H9 (cell line): ENCODE measurements around the gene EHD4. TPM values are rescaled to one million over a fixed set of nuclear protein-coding genes. Genes with fewer than 3 reads are reported as not detected.

Source experiments
- DNase-seq: peaks from one replicate; pipeline ENCODE4 v3.0.0-alpha.2; 2017
- H2AFZ ChIP-seq: one replicate; pipeline ENCODE4 v1.6.1; 2013; ENCODE audit warnings: mild to moderate bottlenecking, low read length, control low read depth, moderate library complexity
- H2AK5ac ChIP-seq: 2 replicates; pipeline ENCODE4 v1.6.1; 2013; ENCODE audit warnings: low read length, control low read depth, mixed read lengths; ENCODE audit not compliant: insufficient read length
- H2BK120ac ChIP-seq: one replicate; pipeline ENCODE4 v1.6.1; 2013; ENCODE audit warnings: low read depth, mild to moderate bottlenecking, low read length, control low read depth, inconsistent platforms; ENCODE audit not compliant: poor library complexity, severe bottlenecking
- H2BK12ac ChIP-seq: 2 replicates; pipeline ENCODE4 v1.6.1; 2013; ENCODE audit warnings: low read length, control low read depth, mixed read lengths, low read depth; ENCODE audit not compliant: insufficient read length
- H2BK15ac ChIP-seq: 2 replicates; pipeline ENCODE4 v1.6.1; 2013; ENCODE audit warnings: low read depth, low read length, control low read depth
- H2BK20ac ChIP-seq: one replicate; pipeline ENCODE4 v1.6.1; 2013; ENCODE audit warnings: low read depth, mild to moderate bottlenecking, low read length, control low read depth, inconsistent platforms; ENCODE audit not compliant: poor library complexity, severe bottlenecking
- H2BK5ac ChIP-seq: 2 replicates; pipeline ENCODE4 v1.6.1; 2013; ENCODE audit warnings: low read length, control low read depth, mixed read lengths; ENCODE audit not compliant: insufficient read length
- H3K14ac ChIP-seq: 2 replicates; pipeline ENCODE4 v1.6.1; 2013; ENCODE audit warnings: low read length, control low read depth; ENCODE audit not compliant: insufficient read depth
- H3K18ac ChIP-seq: 2 replicates; pipeline ENCODE4 v1.6.1; 2013; ENCODE audit warnings: low read depth, mild to moderate bottlenecking, mixed read lengths, low read length, control low read depth; ENCODE audit not compliant: insufficient read length
- H3K23ac ChIP-seq: 2 replicates; pipeline ENCODE4 v1.6.1; 2013; ENCODE audit warnings: low read length, control low read depth, mixed read lengths, low read depth; ENCODE audit not compliant: insufficient read length
- H3K23me2 ChIP-seq: 2 replicates; pipeline ENCODE4 v1.6.1; 2013; ENCODE audit warnings: low read depth, mild to moderate bottlenecking, mixed read lengths, low read length, control low read depth; ENCODE audit not compliant: insufficient read length, poor library complexity, severe bottlenecking
- H3K27ac ChIP-seq: 2 replicates; pipeline ENCODE4 v1.5.1; 2013; ENCODE audit warnings: low read length, control low read depth, mixed read lengths, low read depth; ENCODE audit not compliant: insufficient read length
- H3K27me3 ChIP-seq: 2 replicates; pipeline ENCODE4 v1.6.1; 2013; ENCODE audit warnings: low read length, control low read depth, inconsistent platforms; ENCODE audit not compliant: insufficient read depth
- H3K4ac ChIP-seq: 2 replicates; pipeline ENCODE4 v1.6.1; 2013; ENCODE audit warnings: low read depth, mild to moderate bottlenecking, control low read depth, inconsistent platforms, low read length, moderate library complexity
- H3K4me1 ChIP-seq: 2 replicates; pipeline ENCODE4 v1.6.1; 2013; ENCODE audit warnings: low read length, control low read depth, inconsistent platforms; ENCODE audit not compliant: insufficient read depth
- H3K4me2 ChIP-seq: 2 replicates; pipeline ENCODE4 v1.6.1; 2013; ENCODE audit warnings: low read length, control low read depth, mixed read lengths; ENCODE audit not compliant: insufficient read length, insufficient read depth
- H3K56ac ChIP-seq: 2 replicates; pipeline ENCODE4 v1.6.1; 2013; ENCODE audit warnings: low read depth, mild to moderate bottlenecking, mixed read lengths, low read length, control low read depth; ENCODE audit not compliant: insufficient read length
- H3K79me1 ChIP-seq: 2 replicates; pipeline ENCODE4 v1.6.1; 2013; ENCODE audit warnings: low read depth, mild to moderate bottlenecking, moderate library complexity, low read length, control low read depth, inconsistent platforms; ENCODE audit not compliant: insufficient read depth, poor library complexity, severe bottlenecking
- H3K79me2 ChIP-seq: 2 replicates; pipeline ENCODE4 v1.6.1; 2013; ENCODE audit warnings: low read length, control low read depth, inconsistent platforms; ENCODE audit not compliant: insufficient read depth
- H3K9ac ChIP-seq: 2 replicates; pipeline ENCODE4 v1.6.1; 2013; ENCODE audit warnings: low read length, control low read depth, mixed read lengths; ENCODE audit not compliant: insufficient read length; ENCODE audit errors: extremely low read depth
- H3K9me3 ChIP-seq: one replicate; pipeline ENCODE4 v1.6.1; 2013; ENCODE audit warnings: low read depth, low read length, inconsistent platforms; ENCODE audit not compliant: control insufficient read depth
- H3T11ph ChIP-seq: one replicate; pipeline ENCODE4 v1.6.1; 2013; ENCODE audit warnings: mild to moderate bottlenecking, low read length, control low read depth, inconsistent platforms
- H4K20me1 ChIP-seq: one replicate; pipeline ENCODE4 v1.6.1; 2013; ENCODE audit not compliant: control insufficient read depth, insufficient read length, insufficient read depth
- H4K5ac ChIP-seq: 2 replicates; pipeline ENCODE4 v1.6.1; 2013; ENCODE audit warnings: low read depth, mild to moderate bottlenecking, mixed read lengths, low read length, control low read depth; ENCODE audit not compliant: insufficient read length
- H4K8ac ChIP-seq: replicated peaks from 2 replicates; pipeline ENCODE4 v1.6.1; 2013; ENCODE audit warnings: low read length, control low read depth, mixed read lengths, low read depth; ENCODE audit not compliant: insufficient read length
- H4K91ac ChIP-seq: 2 replicates; pipeline ENCODE4 v1.6.1; 2013; ENCODE audit warnings: low read depth, mild to moderate bottlenecking, moderate library complexity, mixed read lengths, low read length, control low read depth; ENCODE audit not compliant: insufficient read length
- H3K27ac Mint-ChIP-seq, 3 experiments: 2 replicates in 2 of 3; 3 replicates in 1 of 3; pipeline ENCODE4 v1.8.0; 2020 to 2021; ENCODE audit warnings: mixed read lengths in 3 of 3, mild to moderate bottlenecking in 1 of 3, moderate library complexity in 1 of 3
- H3K27me3 Mint-ChIP-seq: 2 replicates; pipeline ENCODE4 v1.8.0; 2021; ENCODE audit warnings: low read depth, mild to moderate bottlenecking, moderate library complexity, mixed read lengths
- H3K36me3 Mint-ChIP-seq, 3 experiments: 2 replicates in 2 of 3; 3 replicates in 1 of 3; pipeline ENCODE4 v1.8.0; 2020 to 2021; ENCODE audit warnings: low read depth in 3 of 3, mixed read lengths in 3 of 3; ENCODE audit not compliant: insufficient read depth in 1 of 3
- H3K4me1 Mint-ChIP-seq, 2 experiments: 2 replicates each; pipeline ENCODE4 v1.8.0; 2020; ENCODE audit warnings: mixed read lengths in 2 of 2
- H3K4me3 Mint-ChIP-seq, 2 experiments: 2 replicates in 1 of 2; 3 replicates in 1 of 2; pipeline ENCODE4 v1.8.0; 2020 to 2021; ENCODE audit warnings: mild to moderate bottlenecking in 2 of 2, mixed read lengths in 2 of 2, moderate library complexity in 1 of 2
- H3K9me3 Mint-ChIP-seq, 2 experiments: 2 replicates in 1 of 2; 3 replicates in 1 of 2; pipeline ENCODE4 v1.8.0; 2020; ENCODE audit warnings: mild to moderate bottlenecking in 2 of 2, mixed read lengths in 2 of 2, moderate library complexity in 1 of 2
- WGBS: extraction: QIAGEN DNeasy Blood & Tissue Kit; methylation state at CpG from one replicate; pipeline ENCODE4 v1.1.7; 2013; ENCODE audit warnings: missing lambda C conversion rate, low lambda C conversion rate, mixed read lengths; ENCODE audit not compliant: insufficient read length; ENCODE audit errors: extremely low coverage; 5-methylcytosine and 5-hydroxymethylcytosine counted together
- total RNA-seq: library from RNA; stranded (reverse); gene quantifications from 2 replicates; pipeline ENCODE4 v1.2.1, GENCODE V29; 2021
- TF ChIP-seq, protein P1 (sequence below): fragments of 200-600 bp; sonication (generic); conservative IDR thresholded peaks from 3 replicates; pipeline ENCODE4 v1.8.0; 2021; ENCODE audit warnings: antibody characterized with exemption, mild to moderate bottlenecking

The EHD4 gene
- total RNA-seq, 1 experiment from 2014 or later: 22.9 TPM

- H3K4me2 ChIP-seq: no peak overlapping the region
Observed at GRCh38 chr15:41940441-41940857, 31.9 kb downstream of the EHD4 start.

More at GRCh38 chr15:41940441-41940857, 31.9 kb downstream of the EHD4 start:
- Histone ChIP-seq H2AK5ac (no peak overlapping the region), H2BK20ac (no peak overlapping the region), H4K8ac (no peak overlapping the region), H3K27ac (no peak overlapping the region), H3K56ac (no peak overlapping the region), H2BK120ac (no peak overlapping the region), H3K23ac (no peak overlapping the region), H3K9me3 (no peaks in the 10 kb centered on the region), H3T11ph (no peak overlapping the region), H4K91ac (no peak overlapping the region), H3K4me1 (no peaks in the 10 kb centered on the region), H3K79me2 (no peaks in the 10 kb centered on the region), H2AFZ (no peak overlapping the region), H3K27me3 (no peaks in the 10 kb centered on the region), H4K20me1 (no peaks in the 10 kb centered on the region), H3K14ac (no peak overlapping the region), H2BK5ac (no peak overlapping the region), H3K9ac (no peak overlapping the region), H3K79me1 (no peaks in the 10 kb centered on the region), H3K18ac (no peak overlapping the region), H2BK12ac (no peak overlapping the region), H4K5ac (no peak overlapping the region), H2BK15ac (no peak overlapping the region), H3K23me2 (no peaks in the 10 kb centered on the region), H3K4ac (no peak overlapping the region)
- TF ChIP-seq, protein P1, sequence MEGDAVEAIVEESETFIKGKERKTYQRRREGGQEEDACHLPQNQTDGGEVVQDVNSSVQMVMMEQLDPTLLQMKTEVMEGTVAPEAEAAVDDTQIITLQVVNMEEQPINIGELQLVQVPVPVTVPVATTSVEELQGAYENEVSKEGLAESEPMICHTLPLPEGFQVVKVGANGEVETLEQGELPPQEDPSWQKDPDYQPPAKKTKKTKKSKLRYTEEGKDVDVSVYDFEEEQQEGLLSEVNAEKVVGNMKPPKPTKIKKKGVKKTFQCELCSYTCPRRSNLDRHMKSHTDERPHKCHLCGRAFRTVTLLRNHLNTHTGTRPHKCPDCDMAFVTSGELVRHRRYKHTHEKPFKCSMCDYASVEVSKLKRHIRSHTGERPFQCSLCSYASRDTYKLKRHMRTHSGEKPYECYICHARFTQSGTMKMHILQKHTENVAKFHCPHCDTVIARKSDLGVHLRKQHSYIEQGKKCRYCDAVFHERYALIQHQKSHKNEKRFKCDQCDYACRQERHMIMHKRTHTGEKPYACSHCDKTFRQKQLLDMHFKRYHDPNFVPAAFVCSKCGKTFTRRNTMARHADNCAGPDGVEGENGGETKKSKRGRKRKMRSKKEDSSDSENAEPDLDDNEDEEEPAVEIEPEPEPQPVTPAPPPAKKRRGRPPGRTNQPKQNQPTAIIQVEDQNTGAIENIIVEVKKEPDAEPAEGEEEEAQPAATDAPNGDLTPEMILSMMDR: no peak
- peaks cover 7 to 33% (median 28%) of the 10 kb centered on the region in 3 experiments; a peak in 6 of 7 replicates for H3K36me3 Mint-ChIP-seq
- no CpG with 5 or more reads among the region's 13 CpGs for WGBS
- H3K9me3 Mint-ChIP-seq: no peaks in the 10 kb centered on the region
- no peak overlapping the region for H3K27ac Mint-ChIP-seq
- no peak overlapping the region for H3K4me3 Mint-ChIP-seq
- DNase-seq: no peak
- no peaks in the 10 kb centered on the region for H3K27me3 Mint-ChIP-seq
- peaks cover 3 to 23% of the 10 kb centered on the region in 2 experiments; a peak in 3 of 4 replicates for H3K4me1 Mint-ChIP-seq
